HG03097 (cell line): Measurements from ENCODE around the gene CBX6.

Experiments
- ATAC-seq: cut with Tn5 transposase; IDR thresholded peaks from one replicate; pipeline ENCODE4 v1.9.1; 2021; ENCODE audit not compliant: unreplicated experiment, low FRiP score

CBX6 gene

DNA sequence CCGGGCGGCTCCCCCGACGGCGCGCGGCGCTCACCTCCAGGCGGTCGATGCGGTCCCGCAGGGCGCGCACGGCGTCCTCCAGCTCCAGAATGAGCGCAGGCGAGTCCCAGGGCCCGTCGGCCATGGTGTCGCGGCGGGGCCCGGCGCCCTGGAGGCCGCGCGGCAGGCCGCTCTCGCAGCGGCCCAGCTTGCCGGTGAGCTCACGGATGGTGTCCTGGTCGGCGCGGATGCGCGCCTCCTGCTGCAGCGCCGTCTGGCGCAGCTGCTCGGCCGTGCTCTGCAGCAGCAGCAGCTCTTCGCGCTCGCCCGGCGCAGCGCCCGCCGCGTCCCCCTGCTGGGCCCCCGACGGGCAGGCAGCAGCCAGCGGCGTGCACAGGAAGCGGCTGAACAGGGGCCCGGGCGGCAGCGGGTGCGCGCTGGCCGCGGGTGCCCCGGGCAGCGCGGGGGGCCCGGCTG is 28.8 kb downstream of the CBX6 start:
- no peak for ATAC-seq

GRCh38 chr22:38842512-38843200 is 29.4 kb downstream of the CBX6 start:
- ATAC-seq = no peak

DNA sequence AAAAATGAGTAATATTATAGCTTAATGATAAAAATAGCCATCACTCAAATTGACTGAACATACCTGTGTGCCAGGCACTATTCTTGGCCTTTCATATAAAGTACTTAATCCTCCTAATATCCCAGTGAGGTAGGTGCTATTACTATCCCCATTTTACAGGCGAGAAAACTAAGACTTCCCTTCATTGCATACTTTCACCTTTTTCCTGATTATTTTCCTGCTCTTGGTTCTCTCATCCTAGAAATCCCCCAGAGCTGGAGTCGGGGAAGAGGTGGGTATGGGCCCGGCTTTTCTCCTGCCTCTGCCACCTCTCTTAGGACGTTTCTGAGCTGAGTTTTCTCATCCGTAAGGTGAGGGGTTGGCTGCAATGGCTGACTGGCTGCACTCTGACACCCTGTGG is 30.4 kb downstream of the CBX6 start:
- ATAC-seq = no peak

DNA sequence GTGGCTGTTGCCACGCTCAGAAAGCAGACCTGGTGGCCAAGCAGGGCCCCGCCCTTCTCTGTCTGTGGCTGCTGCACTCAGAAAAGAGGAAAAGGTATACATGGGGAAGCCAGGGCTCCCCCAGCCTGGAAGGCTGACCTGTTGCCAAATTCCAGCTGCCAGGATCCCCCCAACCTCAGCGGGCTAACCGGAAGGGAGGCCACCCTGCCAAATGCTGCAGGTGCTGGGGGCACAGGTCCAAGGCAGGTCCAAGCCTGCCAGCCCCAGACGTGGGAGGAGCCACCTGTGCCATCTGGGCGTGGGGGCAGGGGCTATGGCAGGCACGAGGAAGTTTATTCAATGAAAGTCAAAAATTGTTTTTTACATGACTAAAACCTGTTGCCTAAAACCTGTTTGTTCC is 30.8 kb downstream of the CBX6 start:
- ATAC-seq = no peak

- ATAC-seq = no peak
These were observed 31.9 kb downstream of the CBX6 start for GRCh38 chr22:38840129-38840528.

DNA sequence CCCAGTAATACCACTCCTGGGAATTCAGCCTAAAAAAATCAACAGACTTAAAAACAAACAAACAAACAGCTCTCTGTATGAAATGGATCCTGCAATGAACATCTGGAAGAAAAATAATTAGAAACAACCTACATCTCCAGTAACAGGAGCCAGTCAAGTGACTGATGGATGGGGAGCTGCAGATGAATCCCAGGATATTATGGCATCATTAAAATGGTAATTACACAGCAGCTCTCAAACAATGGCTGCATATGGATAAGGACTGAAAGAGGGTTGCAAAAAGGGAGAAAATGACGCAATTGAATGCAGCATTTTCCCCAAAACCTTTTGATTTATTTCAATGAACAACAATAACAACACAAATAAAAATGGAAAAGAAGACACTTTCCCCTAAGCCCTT is 32.3 kb downstream of the CBX6 start:
- ATAC-seq = no peak

DNA sequence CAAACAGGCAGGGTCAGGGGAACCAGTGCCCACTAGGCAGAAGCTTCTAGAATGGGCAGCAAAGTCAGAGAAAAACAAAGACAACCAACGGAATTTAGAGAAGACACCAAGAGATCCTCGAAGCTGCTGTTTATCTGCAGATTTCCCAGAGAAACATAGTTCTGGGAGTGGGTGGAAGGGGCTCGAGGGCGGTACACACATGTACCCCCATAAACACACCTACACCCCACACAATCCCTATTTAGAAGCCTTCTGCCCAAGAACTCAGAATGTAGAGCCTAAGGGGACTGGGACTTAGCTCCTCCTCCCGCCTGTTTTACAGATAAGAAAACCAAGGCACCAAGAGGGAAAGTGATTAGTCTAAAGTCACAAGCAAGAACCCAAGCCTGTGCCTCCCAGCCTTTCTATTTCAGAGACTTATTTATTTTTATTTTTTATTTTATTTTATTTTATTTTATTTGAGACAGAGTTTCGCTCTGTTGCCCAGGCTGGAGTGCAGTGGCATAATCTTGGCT is 34.5 kb downstream of the CBX6 start:
- ATAC-seq = no peak

- no peak for ATAC-seq
These were observed 36.1 kb downstream of the CBX6 start for GRCh38 chr22:38835888-38836301.

GRCh38 chr22:38834991-38835390 is 37.0 kb downstream of the CBX6 start:
- no peak for ATAC-seq

DNA sequence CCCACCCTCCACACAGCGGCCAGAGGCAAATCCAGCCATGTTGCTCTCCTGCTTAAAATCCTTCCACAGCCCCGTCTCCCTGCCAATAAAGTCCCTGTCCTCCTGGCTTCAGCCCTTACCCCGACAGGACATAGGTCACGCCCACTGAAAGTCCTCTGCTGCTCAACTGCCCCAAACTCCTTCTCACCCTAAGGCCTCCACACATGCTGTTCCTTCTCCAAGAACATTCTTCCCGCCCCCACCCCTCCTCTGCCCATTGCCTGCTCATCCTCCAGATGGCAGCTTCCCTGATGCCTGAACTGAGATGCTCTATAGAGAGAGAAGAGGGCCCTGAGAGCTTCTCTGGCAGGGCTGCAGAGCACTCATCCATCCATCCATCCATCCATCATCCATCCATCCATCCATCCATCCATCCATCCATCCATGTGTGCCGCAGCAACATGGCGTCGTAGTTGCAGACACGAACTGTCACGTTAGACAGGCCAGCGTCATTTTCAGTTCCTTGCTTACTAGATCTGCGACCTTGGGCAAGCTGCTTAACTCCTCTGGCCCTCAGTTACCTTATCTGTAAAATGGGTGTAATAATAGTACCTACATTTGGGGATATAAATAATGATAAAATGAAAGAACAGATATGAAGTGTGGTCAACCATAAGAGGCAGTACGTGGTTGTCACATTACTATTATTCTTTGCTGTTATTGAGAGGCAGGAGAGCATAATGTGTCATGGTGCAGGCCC is 37.6 kb downstream of the CBX6 start:
- ATAC-seq = no peak

DNA sequence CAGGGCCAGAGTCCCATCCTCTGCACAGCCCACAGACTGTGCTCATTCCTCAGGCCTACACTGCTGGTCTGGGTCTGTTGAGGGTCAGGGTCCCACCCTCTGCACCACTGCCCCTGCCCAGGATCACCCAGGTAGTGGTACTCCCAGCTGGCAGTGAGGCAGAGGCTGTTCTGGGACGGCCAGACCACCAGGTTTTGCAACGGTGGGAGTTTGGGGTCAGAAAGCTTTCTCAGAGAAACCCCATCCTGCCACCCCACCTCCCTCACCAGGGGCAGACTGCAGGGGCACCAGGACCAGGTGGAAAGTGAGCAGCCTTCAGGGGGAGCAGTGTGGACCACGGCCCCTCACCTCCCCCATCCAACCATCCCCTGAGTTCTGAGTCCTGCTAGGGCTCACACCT is 39.0 kb downstream of the CBX6 start:
- no peak for ATAC-seq

DNA sequence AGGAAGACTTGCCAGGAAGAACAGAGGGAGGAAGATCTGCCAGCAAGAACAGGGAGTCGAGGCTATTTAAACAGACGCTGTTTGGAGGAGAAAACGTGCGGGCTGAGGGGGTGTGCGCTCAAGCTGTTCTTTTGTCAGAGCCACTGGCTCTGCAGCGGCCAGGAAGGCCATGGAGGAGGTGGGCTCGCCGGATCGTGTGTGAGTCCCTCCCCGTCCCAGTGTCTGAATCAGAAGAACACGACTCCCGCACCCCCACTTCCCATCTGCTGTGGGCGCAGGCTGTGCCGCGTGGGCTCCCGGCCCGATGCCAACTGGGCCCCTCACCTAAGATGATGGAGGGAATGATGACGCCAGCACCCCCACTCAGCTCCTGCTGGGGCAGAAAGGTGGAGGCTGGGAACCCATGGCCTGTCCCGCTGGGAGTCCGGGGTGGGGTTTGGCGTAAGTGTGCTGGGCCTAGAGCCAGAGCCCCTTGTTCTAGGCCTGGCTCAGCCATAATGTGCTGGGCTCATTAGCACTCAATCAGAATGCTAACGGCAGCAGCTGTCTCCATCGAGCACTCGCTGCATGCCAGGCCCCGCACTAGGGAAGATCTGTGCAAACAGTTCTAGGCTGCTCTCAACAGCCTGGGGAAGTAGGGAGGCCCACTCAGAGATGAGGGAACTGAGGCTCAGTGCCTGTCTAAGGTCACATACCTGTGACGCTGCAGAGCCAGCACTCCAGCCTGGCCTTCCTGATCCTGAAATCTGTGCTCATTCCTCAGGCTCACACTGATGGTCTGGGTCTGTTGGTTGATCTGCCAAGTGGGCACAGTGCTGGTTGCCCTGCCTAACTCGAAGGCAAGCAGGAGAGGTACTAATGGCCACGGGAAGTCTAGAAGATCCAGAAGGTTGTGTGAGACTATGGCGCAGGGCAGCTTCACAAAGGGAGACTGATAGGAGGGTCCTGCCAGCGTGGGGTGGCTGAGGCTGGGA is 39.7 kb downstream of the CBX6 start:
- no peak for ATAC-seq

GRCh38 chr22:38831166-38831945 is 40.7 kb downstream of the CBX6 start:
- no peak for ATAC-seq

DNA sequence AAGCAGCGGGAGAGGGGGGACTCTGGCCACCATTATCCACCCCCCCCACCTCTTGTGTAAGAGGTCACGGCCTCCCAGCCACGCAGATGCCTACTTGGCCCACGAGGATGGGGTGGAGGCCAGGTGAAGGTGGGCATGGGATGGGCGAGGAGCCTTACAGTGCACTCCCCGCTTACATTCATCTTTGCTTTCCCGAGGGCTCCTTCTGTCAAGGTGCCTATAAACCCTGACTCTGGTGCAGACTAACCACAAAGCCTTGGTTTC is 41.2 kb downstream of the CBX6 start:
- ATAC-seq = no peak

DNA sequence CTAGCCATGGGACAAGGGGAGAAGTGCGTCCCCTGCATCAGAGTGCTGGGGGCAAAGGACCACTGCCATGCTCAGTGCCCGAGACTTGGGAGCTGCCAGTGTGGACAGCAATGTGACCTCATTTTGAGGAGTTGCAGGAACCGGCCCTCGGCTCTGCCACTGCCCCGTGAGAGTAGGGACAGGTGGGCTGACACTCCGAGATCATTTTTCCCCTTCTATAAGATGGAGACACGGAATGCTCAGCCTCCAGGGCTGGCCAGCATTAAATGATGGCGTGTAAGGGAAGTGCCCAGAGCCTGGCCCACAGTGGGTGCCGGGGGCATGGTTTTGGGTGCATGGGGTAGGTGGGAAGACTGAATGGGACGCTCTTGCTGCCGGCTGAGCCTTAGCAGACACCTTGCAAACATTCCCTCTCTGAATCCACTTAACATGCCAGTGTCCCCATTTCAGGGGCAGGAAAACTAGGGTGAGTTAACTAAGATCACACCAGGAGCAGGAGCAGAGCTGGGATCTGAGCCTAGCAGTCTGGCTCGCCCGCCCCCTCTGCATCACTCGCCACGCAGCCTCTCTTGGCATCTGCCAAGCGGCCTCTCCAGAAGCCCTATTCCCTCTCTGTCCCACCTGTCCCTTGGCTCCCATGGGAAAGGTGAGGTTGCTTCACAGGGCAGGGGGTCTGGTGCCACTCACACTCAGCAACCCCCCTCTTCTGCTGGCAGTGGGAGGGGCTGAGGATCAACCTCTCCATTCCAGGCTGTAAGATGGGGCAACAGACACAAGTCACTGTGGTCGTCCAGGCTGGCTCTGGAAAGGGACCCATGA is 41.8 kb downstream of the CBX6 start:
- no peak for ATAC-seq

DNA sequence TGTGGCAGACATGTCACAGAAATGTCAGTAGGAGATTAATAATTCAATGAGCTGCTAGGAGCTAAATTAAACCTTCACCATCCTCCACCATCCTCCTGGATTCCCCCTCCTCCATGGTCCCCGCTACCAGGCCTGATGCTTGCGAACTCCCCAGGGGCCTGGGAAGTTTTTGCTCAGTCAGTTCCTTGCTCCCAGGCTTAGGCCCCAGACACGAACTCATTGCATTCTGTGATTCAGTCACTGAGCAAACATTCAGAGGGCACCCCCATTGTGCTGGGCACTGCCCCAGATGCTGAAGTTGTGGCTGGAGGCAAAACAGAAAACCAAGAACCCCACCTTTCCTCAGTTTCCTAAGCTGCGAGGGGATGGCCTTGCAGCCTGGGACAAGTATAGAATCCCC is 42.5 kb downstream of the CBX6 start:
- no peak for ATAC-seq

DNA sequence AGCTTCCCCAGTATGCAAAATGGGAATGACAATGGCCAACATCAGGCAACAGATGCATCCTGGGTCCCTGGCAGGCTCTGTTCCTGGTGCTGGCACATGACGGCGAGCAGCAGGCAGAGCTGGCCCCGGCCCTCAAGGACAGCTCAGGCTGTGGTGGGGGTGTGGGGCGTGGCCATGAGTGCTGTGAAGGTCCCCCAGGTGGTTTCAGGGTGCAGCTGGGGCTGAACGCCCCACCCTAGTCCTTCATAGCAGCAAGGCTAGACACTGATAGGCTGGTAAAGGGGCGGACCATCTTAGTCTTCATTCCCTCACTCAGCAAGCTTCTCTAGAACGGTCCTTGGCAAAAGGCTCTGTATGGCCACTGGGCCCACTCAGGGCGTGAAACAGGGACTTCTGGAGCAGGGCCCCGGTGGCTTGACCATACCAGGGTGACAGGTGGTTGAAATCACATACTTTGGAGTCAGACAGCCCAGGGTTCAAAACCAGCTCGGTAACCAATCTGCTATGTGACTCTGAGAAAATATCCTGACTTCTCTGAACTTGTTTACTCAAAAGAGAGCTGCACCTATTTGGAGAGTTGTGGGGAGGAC is 43.3 kb downstream of the CBX6 start:
- ATAC-seq = no peak

DNA sequence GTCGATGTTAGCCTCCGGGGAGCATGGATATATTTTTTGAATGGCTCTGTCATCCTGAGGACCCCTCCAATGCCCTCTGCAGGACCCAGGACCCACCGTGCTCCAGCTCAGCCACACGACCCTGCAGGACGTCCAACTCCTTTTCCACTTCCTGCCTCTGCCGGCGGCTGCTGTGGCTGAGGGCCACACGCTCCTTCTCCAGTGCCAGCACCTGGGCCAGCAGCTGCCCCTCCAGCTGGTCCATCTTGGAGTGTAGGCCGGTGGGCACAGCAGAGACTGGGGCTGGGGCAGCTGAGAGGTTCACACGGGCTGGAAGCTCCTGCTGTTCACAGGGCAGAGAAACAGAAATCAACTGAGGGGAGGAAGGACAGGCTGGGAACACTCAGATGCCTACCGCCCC is 43.8 kb downstream of the CBX6 start:
- ATAC-seq = no peak

DNA sequence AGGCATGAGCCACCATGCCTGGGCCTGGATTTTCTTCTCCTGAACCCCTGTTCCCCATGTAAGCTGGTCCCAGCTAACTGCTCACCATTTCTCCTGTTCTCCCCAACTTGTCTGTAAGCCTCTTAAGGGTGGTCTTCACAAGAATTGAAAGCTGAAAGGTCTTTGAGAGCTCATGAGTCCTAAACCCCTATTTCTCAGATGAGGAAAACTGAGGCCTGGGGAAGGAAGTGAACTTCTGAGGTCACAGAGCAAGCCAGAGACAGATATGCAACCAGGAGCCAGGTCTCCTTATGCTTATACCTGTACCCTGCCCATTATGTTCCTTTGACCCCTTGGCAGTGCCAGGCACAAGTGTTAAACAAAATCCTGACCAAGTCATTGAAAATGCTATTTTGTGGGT is 44.5 kb downstream of the CBX6 start:
- no peak for ATAC-seq
